ENCODE data around the gene TMED10. TPM values are rescaled to one million over a fixed set of nuclear protein-coding genes. Genes with fewer than 3 reads are reported as not detected.

The TMED10 gene
- polyA plus RNA-seq, 1 of the 3 experiments (the other 2 are of a cell fraction): 168 TPM

- no peak overlapping the region for H3K4me2 ChIP-seq
- no peak for DNase-seq
- H4K20me1 ChIP-seq (ENCODE audit: insufficient read depth): peaks cover 12% of the 10 kb centered on the region; the same call in 1 of the 2 replicates
- H3K9me3 ChIP-seq: no peaks in the 10 kb centered on the region
- H3K79me2 ChIP-seq (ENCODE audit: insufficient read depth): peaks cover 59% of the 10 kb centered on the region
- ChIA-PET CTCF (interaction anchor here (1.0 to 11.9 kb wide), 2 partner anchors 156 to 348 kb away, joined by 3 to 92 read pairs; no protein-coding TSS in a partner anchor), POLR2A (no interaction called here)
- peaks cover 8% of the 10 kb centered on the region for H3F3A ChIP-seq (replicated peaks; ENCODE audit: insufficient read depth)
- H3K4me3 ChIP-seq (ENCODE audit: low read depth in 2 of 2, low read length in 1 of 2): no peak overlapping the region
- TF ChIP-seq NRF1 (IDR thresholded peaks at IDR 0.05; ENCODE audit: low read depth, low read length) (no peak), MXI1 (IDR thresholded peaks at IDR 0.05; ENCODE audit: low read depth, low read length) (no peak), RCOR1 (IDR thresholded peaks at IDR 0.05; ENCODE audit: low read length) (no peak), EZH2phosphoT487 (IDR thresholded peaks at IDR 0.05; ENCODE audit: borderline replicate concordance, low read depth) (no peak), YY1 (IDR thresholded peaks at IDR 0.05; ENCODE audit: low read depth) (no peak), TEAD4 (IDR thresholded peaks at IDR 0.05; ENCODE audit: borderline replicate concordance, insufficient read depth) (no peak), NFIC (IDR thresholded peaks at IDR 0.05; ENCODE audit: borderline replicate concordance) (no peak), TAF1 (IDR thresholded peaks at IDR 0.05; ENCODE audit: borderline replicate concordance, low read depth, low read length) (no peak), CHD2 (IDR thresholded peaks at IDR 0.05; ENCODE audit: low read length, partially characterized antibody) (no peak), RXRA (IDR thresholded peaks at IDR 0.05; ENCODE audit: borderline replicate concordance, low read depth) (no peak), ELF1 (IDR thresholded peaks at IDR 0.05) (no peak), MEF2A (IDR thresholded peaks at IDR 0.05; ENCODE audit: borderline replicate concordance, low read depth) (no peak)
- TF ChIP-seq, protein P1, sequence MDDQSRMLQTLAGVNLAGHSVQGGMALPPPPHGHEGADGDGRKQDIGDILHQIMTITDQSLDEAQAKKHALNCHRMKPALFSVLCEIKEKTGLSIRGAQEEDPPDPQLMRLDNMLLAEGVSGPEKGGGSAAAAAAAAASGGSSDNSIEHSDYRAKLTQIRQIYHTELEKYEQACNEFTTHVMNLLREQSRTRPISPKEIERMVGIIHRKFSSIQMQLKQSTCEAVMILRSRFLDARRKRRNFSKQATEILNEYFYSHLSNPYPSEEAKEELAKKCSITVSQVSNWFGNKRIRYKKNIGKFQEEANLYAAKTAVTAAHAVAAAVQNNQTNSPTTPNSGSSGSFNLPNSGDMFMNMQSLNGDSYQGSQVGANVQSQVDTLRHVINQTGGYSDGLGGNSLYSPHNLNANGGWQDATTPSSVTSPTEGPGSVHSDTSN (IDR thresholded peaks at IDR 0.05): no peak
- H3K27me3 ChIP-seq (ENCODE audit: insufficient read depth): no peaks in the 10 kb centered on the region
- no peak overlapping the region for H3K27ac ChIP-seq (ENCODE audit: low read depth in 2 of 2, low read length in 1 of 2)
- H2AFZ ChIP-seq (ENCODE audit: low read depth): no peak overlapping the region
- H3K36me3 ChIP-seq (replicated peaks in 1 of 2; ENCODE audit: control insufficient read depth in 1 of 2, insufficient read depth in 2 of 2, low read length in 1 of 2): peaks cover 6 to 26% of the 10 kb centered on the region in 2 experiments
- WGBS (ENCODE audit: low lambda C conversion rate): over 99% methylated on average over 2 of the region's 2 CpGs
- H3K9ac ChIP-seq: no peak overlapping the region
- H3K4me1 ChIP-seq (ENCODE audit: control insufficient read depth in 1 of 2, insufficient read depth in 2 of 2, low read depth in 1 of 2, low read length in 1 of 2): peaks cover 0 to 6% of the 10 kb centered on the region in 2 experiments; a peak in 2 of 4 replicates
- H3K9me2 ChIP-seq: no peaks in the 10 kb centered on the region
These were observed 35.8 kb downstream of the TMED10 start for GRCh38 chr14:75140620-75141019.

GRCh38 chr14:75139185-75139584, 37.2 kb downstream of the TMED10 start:
- peaks cover 0 to 6% of the 10 kb centered on the region in 2 experiments; a peak in 2 of 4 replicates for H3K4me1 ChIP-seq (ENCODE audit: control insufficient read depth in 1 of 2, insufficient read depth in 2 of 2, low read depth in 1 of 2, low read length in 1 of 2)
- H2AFZ ChIP-seq (ENCODE audit: low read depth): no peak overlapping the region
- no peak for TF ChIP-seq MEF2A (IDR thresholded peaks at IDR 0.05; ENCODE audit: borderline replicate concordance, low read depth)
- peaks cover 12% of the 10 kb centered on the region; the same call in 1 of the 2 replicates for H4K20me1 ChIP-seq (ENCODE audit: insufficient read depth)
- no peaks in the 10 kb centered on the region for H3K9me2 ChIP-seq
- DNase-seq: no peak
- no peak overlapping the region for H3K4me3 ChIP-seq (ENCODE audit: low read depth in 2 of 2, low read length in 1 of 2)
- peaks cover 8% of the 10 kb centered on the region for H3F3A ChIP-seq (replicated peaks; ENCODE audit: insufficient read depth)
- H3K36me3 ChIP-seq (replicated peaks in 1 of 2; ENCODE audit: control insufficient read depth in 1 of 2, insufficient read depth in 2 of 2, low read length in 1 of 2): peaks cover 16 to 22% of the 10 kb centered on the region in 2 experiments
- POLR2A ChIA-PET: no interaction called here
- 96% methylated on average over 2 of the region's 2 CpGs for WGBS (ENCODE audit: low lambda C conversion rate)
- CTCF ChIA-PET: interaction anchor here (0.6 to 11.9 kb wide), 4 partner anchors 142 to 233 kb away, joined by 3 to 92 read pairs (median 4); no protein-coding TSS in a partner anchor
- no peak overlapping the region for H3K4me2 ChIP-seq
- no peaks in the 10 kb centered on the region for H3K9me3 ChIP-seq
- H3K27ac ChIP-seq (ENCODE audit: low read depth in 2 of 2, low read length in 1 of 2): no peak overlapping the region; a peak in 1 of 4 replicates
- no peaks in the 10 kb centered on the region for H3K27me3 ChIP-seq (ENCODE audit: insufficient read depth)
- peaks cover 51% of the 10 kb centered on the region for H3K79me2 ChIP-seq (ENCODE audit: insufficient read depth)
- no peak overlapping the region for H3K9ac ChIP-seq
